ENCODE results near the gene FAM3A.

FAM3A gene

DNA sequence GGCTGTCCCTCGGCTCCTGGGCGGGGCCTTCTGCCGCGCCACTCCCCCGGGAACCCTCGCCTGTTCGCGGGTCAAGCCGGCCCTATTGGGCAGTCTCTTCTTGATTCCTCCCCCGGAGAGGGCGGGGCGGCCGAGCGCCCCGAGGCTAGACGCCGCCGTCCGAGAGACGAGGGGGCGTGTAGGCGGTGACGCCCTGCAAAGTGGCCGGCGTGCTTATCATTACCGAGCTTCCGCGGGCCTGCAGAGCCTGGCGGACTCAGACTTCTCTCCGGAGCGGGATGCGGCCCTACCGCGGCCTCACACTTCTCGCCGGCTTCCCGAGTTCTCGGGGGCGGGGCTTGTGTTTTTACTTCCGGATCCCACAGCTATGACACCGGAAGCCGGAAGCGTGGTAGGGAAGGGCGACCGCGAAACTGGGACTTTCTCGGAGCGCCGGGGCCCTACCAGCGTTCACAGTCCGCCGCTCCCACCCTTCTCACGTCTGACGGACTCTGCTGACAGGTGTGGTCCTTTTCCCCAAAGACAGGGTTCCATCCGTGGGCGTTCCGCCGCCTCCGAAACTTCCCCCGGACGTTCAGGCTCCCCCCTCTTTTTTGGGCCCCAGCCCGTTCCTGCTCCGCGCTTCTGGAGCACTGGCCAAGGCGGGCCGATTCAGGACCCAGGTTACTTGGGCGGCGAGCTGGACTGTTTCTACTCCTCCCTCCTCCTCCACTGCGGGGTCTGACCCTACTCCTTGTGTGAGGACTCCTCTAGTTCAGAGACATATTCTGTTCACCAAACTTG is 31.4 kb upstream of the FAM3A start, which contains the start of gene IKBKG:
Gene IKBKG, plus strand, starts transcription at position 376 of the 783 bp plus-strand sequence. CDS start 4,383 bp downstream, outside the sequence.
- TF ChIP-seq, protein P1, sequence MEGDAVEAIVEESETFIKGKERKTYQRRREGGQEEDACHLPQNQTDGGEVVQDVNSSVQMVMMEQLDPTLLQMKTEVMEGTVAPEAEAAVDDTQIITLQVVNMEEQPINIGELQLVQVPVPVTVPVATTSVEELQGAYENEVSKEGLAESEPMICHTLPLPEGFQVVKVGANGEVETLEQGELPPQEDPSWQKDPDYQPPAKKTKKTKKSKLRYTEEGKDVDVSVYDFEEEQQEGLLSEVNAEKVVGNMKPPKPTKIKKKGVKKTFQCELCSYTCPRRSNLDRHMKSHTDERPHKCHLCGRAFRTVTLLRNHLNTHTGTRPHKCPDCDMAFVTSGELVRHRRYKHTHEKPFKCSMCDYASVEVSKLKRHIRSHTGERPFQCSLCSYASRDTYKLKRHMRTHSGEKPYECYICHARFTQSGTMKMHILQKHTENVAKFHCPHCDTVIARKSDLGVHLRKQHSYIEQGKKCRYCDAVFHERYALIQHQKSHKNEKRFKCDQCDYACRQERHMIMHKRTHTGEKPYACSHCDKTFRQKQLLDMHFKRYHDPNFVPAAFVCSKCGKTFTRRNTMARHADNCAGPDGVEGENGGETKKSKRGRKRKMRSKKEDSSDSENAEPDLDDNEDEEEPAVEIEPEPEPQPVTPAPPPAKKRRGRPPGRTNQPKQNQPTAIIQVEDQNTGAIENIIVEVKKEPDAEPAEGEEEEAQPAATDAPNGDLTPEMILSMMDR (IDR thresholded peaks at IDR 0.05; ENCODE audit: low read depth, low read length, missing control alignments): no peak
- DNase-seq: peak; percentile 83
- peak within 1 kb of the TSS; percentile 83 for H3K27ac ChIP-seq
- in situ Hi-C loops (cut with HindIII; ENCODE audit: low pct_ligation_motif_present, low sequenced_read_pairs): no loop called here
- no peaks in the 10 kb centered on the region for H3K27me3 ChIP-seq (replicated peaks)
- peak within 1 kb of the TSS; percentile 78 for H3K4me3 ChIP-seq (ENCODE audit: low read depth, low read length)
- no peaks in the 10 kb centered on the region for H3K36me3 ChIP-seq (replicated peaks)

DNA sequence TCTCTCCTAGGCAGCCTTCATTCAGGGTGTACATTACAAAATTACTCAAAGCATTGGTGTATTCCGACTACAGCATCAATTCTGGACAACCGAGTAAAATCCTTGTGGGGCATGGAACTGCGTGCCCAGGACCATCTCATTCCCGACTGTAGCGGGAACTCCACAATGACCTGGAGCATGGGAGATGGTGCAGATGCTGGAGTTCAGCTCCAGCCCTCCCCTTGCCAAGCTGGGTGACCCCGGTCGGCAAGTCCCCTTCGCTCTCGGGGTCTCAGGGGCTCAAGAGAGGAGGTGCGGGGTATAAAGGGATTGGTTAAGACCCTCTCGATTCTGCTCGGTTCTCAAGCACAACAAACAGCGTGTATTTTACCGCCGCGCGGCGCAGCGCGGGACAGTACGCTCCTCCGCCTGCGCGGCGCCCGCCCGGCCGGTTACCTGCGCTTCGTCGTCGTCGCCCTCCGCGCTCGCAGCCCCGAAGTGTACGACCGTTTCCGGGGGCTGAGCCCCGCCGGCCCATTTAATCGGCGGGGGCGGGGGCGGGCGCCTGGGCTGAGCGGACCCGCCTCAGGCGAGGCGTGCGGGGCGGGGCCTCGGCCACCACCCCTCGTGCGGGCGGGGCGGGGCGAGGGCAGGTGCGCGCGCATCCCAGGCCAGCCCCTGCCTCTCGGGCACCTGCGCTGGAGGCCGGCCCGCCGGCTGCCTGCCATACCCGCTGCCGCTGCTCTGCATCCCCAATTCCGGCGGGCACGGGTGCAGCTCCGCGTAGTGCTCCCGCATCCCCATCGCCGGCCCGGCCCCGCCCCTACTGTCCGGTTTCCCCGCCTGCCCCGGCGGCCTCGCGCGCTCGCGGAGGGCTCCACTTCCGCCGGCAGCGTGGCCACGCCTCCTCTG is 30.6 kb upstream of the FAM3A start, which contains the start of gene G6PD:
Gene G6PD, minus strand, starts transcription at position 493 of the 891 bp plus-strand sequence. CDS start 691 bp downstream, outside the sequence.
- H3K27me3 ChIP-seq (replicated peaks): no peaks in the 10 kb centered on the region
- TF ChIP-seq, protein P1 (IDR thresholded peaks at IDR 0.05; ENCODE audit: low read depth, low read length, missing control alignments): no peak
- H3K36me3 ChIP-seq (replicated peaks): no peaks in the 10 kb centered on the region
- no peak for DNase-seq
- peak within 1 kb of the TSS; percentile 83 for H3K27ac ChIP-seq
- H3K4me3 ChIP-seq (ENCODE audit: low read depth, low read length): peak within 1 kb of the TSS; percentile 78
- in situ Hi-C loops (cut with HindIII; ENCODE audit: low pct_ligation_motif_present, low sequenced_read_pairs): no loop called here

DNA sequence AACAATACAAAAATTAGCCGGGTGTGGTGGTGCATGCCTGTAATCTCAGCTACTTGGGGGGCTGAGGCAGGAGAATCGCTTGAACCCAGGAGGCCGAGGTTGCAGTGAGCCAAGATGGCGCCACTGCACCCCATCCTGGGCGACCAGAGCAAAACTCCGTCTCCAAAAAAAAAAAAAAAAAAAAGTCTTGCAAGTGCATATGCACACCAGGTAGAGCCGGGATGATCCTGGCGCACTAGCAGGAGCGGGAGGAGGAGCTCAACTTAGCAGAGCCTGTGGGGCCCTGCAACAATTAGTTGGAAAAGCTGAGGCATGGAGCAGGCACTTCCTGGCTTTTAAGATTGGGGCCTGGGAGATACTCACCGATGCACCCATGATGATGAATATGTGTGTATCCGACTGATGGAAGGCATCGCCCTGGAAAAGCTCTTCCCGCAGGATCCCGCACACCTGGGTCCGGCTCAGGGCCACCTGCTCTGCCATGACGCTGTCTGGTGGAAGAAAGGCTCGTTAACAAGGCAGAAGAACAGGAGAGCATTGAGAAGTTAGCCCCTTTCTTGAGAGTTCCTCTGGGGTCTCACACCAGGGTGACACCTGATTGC is 29.7 kb upstream of the FAM3A start:
- Histone ChIP-seq H3K27me3 (replicated peaks) (no peaks in the 10 kb centered on the region), H3K4me3 (ENCODE audit: low read depth, low read length) (peak overlapping the region; percentile 78), H3K36me3 (replicated peaks) (no peaks in the 10 kb centered on the region), H3K27ac (no peak overlapping the region)
- no peak for DNase-seq
- TF ChIP-seq, protein P1 (IDR thresholded peaks at IDR 0.05; ENCODE audit: low read depth, low read length, missing control alignments): no peak
- in situ Hi-C loops (cut with HindIII; ENCODE audit: low pct_ligation_motif_present, low sequenced_read_pairs): no loop called here

DNA sequence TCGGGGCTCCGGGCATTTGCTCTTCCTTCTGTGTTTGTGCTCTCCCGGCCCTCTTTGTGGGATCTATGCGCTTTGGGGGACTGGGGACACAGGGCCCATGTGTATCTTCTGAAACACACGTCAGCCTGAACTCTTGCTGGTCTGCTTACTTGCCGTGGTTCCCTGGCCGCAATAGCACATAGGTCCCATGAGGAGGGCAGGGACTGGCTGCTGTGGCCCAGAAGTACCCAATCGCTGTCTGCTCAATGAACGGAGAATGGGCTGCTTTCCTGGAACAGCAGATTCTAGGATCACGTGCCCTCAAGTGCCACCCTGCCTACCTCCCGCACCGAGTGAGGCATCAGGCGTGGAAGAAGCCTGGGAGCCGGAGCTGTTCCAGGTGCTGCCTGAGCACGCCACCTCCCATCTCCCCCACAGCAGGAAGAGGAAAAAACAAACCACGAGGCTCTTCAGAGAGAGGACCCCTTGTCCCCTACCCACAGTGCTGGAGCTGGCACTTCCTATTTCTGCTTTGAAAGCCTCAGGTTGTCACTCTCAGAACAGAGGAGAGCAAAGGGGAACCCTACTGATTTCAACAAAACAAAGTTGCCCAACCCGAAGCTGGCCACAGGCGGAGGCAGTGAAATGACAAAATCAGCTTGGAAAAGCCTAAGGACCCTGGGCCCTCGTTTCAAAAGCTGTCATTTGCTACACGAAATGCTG is 26.8 kb upstream of the FAM3A start:
- DNase-seq: no peak
- TF ChIP-seq, protein P1 (IDR thresholded peaks at IDR 0.05; ENCODE audit: low read depth, low read length, missing control alignments): no peak
- H3K27me3 ChIP-seq (replicated peaks): no peaks in the 10 kb centered on the region
- H3K27ac ChIP-seq: peak overlapping the region; percentile 77
- no peaks in the 10 kb centered on the region for H3K36me3 ChIP-seq (replicated peaks)
- H3K4me3 ChIP-seq (ENCODE audit: low read depth, low read length): no peak overlapping the region
- in situ Hi-C loops (cut with HindIII; ENCODE audit: low pct_ligation_motif_present, low sequenced_read_pairs): no loop called here

Measured in brain microvascular endothelial cell (primary cell).